DMS53 treated with DMSO at 0.1 percent for 48 hours (cell line): Measurements from ENCODE around the gene LRRC52.

Experiments
- DNase-seq: peaks from one replicate; lab custom pipeline; 2025; ENCODE audit not compliant: unreplicated experiment; lab: John Stamatoyannopoulos, UW

The LRRC52 gene

GRCh38 chr1:165543532-165544438, at the start of gene LRRC52:
LRRC52 (plus strand) TSS chr1:165544000; CDS start chr1:165544297, 297 bp downstream.
- no peak for DNase-seq

DNA sequence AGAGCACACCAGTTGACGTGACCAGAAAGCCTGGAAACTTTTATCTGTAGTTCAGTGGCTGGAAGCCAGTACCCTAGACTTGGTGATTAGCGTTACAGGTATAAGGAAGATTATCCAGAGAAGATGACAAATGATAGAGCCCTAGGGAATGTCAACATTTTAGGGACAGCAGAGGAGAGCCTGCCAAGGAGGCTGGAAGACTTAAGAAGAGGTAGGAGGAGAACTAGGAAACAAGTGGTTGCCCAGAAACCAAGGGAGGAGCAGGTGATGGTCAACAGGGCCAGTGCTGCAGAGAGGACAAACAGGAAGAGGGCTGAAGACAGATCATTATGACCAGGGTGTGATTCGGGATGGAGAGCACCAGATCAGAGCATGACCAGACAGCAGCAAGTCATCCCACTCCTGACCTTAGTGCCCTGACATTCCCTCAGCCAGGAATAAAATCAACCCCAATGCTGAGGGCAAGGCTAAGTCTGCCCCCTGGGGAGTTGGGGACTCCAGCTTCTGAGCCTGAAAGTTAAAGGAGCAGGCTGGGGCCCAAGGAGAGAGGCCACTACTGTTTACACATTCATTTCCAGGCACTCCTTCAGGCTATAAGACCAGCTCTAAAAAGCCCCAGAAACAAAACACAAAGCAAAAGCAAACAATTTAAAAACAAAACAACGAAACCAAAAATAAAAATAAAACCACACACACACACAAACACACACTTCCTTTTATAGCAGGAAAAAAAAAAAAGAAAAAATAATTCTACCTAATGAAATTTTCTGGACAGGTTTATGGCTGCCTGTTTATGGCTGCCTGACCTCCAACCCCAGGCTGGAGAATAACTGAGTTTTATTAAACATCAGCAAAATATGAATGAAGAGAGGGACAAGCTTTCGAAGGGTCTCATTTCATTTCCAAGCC, 48.6 kb upstream of the LRRC52 start:
- no peak for DNase-seq

GRCh38 chr1:165495858-165496205, 48.0 kb upstream of the LRRC52 start:
- no peak for DNase-seq

DNA sequence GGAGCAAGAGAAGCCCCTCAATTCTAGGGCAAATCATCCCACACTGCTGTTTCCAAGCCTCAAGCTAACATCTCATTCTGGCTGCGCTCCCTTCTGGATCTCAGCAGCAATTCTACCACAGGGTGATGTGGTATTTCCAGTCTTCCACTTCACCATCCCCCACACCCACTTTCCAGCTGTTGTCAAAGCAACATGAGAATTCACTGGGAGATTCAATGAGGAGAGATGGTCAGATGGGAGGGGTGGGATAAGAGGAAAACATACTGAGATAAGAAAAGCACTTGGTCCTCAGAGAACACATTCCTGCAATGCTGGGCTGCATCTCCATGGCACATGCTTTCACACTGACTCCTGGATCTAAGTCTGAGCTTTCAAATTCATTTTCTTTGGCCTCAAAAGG, 47.3 kb upstream of the LRRC52 start:
- DNase-seq: no peak

GRCh38 chr1:165497069-165498013, 46.5 kb upstream of the LRRC52 start:
- DNase-seq: no peak

- DNase-seq: no peak
Observed at GRCh38 chr1:165501330-165501969, 42.4 kb upstream of the LRRC52 start.

GRCh38 chr1:165501970-165502348, 41.8 kb upstream of the LRRC52 start:
- no peak for DNase-seq

- DNase-seq: no peak
Observed at GRCh38 chr1:165507570-165507969, 36.2 kb upstream of the LRRC52 start.

GRCh38 chr1:165508291-165508690, 35.5 kb upstream of the LRRC52 start:
- DNase-seq: peak; percentile 91

GRCh38 chr1:165512816-165513215, 31.0 kb upstream of the LRRC52 start:
- no peak for DNase-seq

DNA sequence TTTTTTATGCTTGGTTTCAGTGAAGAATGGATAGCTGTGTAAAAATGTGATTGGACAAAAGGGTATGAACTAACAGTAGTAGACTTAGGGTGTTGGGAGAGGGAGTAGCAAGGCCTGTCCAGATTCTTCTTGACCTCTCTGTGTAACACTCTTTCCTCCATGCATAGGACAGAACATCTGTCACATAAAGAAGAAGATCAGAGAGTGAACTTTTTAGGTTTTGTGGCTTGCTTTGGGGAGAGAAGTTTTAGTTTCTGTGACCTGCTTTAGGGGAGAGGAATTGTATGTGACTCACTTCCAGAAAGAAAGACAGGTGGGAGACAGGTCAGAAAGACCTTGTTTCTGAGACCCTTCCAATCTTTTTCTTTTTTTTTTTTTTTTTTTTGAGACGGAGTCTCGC, 27.3 kb upstream of the LRRC52 start:
- no peak for DNase-seq

GRCh38 chr1:165520646-165521045, 23.2 kb upstream of the LRRC52 start:
- DNase-seq: no peak

- peak; percentile 29 for DNase-seq
Observed at GRCh38 chr1:165524639-165525285, 19.0 kb upstream of the LRRC52 start.

DNA sequence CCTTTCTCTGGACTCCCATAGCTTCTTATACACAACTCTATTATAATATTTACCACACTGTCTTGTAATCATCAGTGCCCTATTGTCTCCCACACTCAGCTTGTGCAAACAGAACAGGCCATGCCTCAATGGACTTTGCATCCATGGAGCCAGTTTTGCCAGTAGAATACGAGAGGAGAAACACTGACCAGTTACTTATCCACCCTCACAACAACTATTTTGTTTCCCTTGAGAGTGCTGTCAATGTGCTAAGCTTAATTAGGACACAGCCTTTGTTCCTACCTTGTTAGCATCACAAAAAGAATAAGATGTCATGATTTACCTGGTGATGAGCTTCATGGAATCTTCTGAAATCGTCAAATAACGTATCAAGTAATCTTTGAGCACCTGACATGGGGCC, 18.1 kb upstream of the LRRC52 start:
- DNase-seq: peak; percentile 55

- DNase-seq: no peak
Observed at GRCh38 chr1:165527251-165528007, 16.4 kb upstream of the LRRC52 start.

DNA sequence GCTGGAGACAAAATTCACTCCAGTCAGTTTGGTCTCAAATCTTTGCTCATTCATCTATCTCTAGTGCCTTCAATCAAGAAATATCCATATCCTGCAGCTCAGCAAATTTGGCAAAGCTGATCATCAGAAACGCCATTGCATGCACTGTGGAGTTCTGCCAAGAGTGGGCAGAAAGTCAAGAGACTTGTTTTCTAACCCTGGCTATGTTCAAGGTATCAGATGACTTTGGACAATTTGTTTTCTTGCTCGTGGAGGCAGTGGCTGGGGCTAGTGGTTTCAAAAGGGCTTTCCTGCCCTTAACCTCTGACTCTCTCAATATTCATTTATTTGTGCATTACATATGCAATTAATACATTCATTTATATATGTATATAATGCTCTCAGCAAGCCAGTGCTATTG, 12.8 kb upstream of the LRRC52 start:
- no peak for DNase-seq

DNA sequence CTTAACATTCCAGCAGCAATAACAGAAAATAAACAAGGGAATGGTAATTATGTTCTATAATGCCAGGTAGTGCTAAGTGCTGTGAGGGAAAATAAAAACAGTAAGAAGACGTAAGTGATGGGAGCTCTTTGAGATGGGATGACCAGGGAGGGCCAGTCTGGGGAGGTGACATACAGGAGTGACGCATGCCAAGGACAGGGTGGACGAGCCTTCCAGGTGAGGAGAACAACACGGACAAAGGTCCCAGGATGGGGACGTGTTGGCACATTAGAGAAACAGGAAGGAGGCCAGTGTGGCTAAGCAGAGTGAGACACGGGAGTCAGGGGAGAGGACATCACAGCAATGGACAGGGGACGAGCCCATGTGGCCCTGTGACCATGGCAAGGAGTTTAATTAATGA, 11.7 kb upstream of the LRRC52 start:
- DNase-seq: no peak

DNA sequence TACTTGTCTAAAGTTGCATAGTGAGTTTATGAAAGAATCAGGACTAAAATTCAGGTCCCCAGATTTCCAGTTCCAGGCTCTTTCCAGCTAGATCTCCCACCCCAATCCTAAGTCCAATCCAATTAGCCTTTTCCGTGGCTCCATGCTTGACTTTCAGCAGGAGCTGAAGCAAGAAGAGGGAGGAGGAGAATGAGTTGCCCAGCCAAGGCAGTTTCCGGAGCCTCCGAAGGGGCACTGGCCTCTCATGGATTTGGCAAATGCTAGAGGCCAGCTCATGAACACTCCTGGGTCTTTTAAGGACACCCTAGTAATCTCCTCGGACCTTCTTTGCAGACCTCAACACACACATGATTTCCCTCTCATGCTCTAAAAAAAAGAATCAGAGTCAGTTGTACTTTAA, 10.5 kb upstream of the LRRC52 start:
- DNase-seq: no peak

GRCh38 chr1:165536016-165536415, 7.8 kb upstream of the LRRC52 start:
- DNase-seq: no peak
